Endodermal cell (in vitro differentiated cells): ENCODE results near the gene GPR37L1. TPM values are rescaled to one million over a fixed set of nuclear protein-coding genes. Genes with fewer than 3 reads are reported as not detected.
A peak's percentile ranks its signal among the peaks of the same experiment; 100 is the strongest.

Experiments
- DNase-seq: peaks from one replicate; pipeline ENCODE4 v3.0.0-alpha.2; 2017
- H3K27ac ChIP-seq: 2 replicates; pipeline ENCODE4 v1.5.1; 2013; ENCODE audit warnings: mild to moderate bottlenecking, low read depth, low read length, moderate library complexity
- H3K27me3 ChIP-seq: 2 replicates; pipeline ENCODE4 v1.6.1; 2013; ENCODE audit warnings: mild to moderate bottlenecking, low read length, moderate library complexity; ENCODE audit not compliant: insufficient read depth, control insufficient read depth, poor library complexity, severe bottlenecking
- H3K36me3 ChIP-seq: 2 replicates; pipeline ENCODE4 v1.7.0; 2013; ENCODE audit warnings: mild to moderate bottlenecking, low read length, moderate library complexity; ENCODE audit not compliant: control insufficient read depth, insufficient read depth
- H3K4me1 ChIP-seq: one replicate; pipeline ENCODE4 v1.7.0; 2013; ENCODE audit warnings: low read length; ENCODE audit not compliant: control insufficient read depth, insufficient read depth
- H3K4me3 ChIP-seq: 2 replicates; pipeline ENCODE4 v1.5.1; 2013; ENCODE audit warnings: mild to moderate bottlenecking, low read length, moderate library complexity
- H3K9ac ChIP-seq: 2 replicates; pipeline ENCODE4 v1.6.1; 2013; ENCODE audit warnings: mild to moderate bottlenecking, low read length, moderate library complexity; ENCODE audit not compliant: poor library complexity, severe bottlenecking; ENCODE audit errors: extremely low read depth
- H3K9me3 ChIP-seq: 2 replicates; pipeline ENCODE4 v1.6.1; 2013; ENCODE audit warnings: mild to moderate bottlenecking, low read length, moderate library complexity; ENCODE audit not compliant: control insufficient read depth
- H3K27ac Mint-ChIP-seq: 2 replicates; pipeline ENCODE4 v1.8.0; 2020; ENCODE audit warnings: mixed read lengths
- H3K27me3 Mint-ChIP-seq: 2 replicates; pipeline ENCODE4 v1.8.0; 2021; ENCODE audit warnings: mild to moderate bottlenecking, mixed read lengths; ENCODE audit not compliant: insufficient read depth
- H3K36me3 Mint-ChIP-seq: 2 replicates; pipeline ENCODE4 v1.8.0; 2020; ENCODE audit warnings: low read depth, mixed read lengths
- H3K4me1 Mint-ChIP-seq: 2 replicates; pipeline ENCODE4 v1.8.0; 2020; ENCODE audit warnings: mixed read lengths
- H3K4me3 Mint-ChIP-seq: 2 replicates; pipeline ENCODE4 v1.8.0; 2020; ENCODE audit warnings: mild to moderate bottlenecking, moderate library complexity, mixed read lengths
- H3K9me3 Mint-ChIP-seq: 2 replicates; pipeline ENCODE4 v1.8.0; 2020; ENCODE audit warnings: mild to moderate bottlenecking, mixed read lengths
- WGBS, 2 experiments: methylation state at CpG; one replicate each; pipeline versions ENCODE4 v1.1.5 to v1.1.7; 2013; ENCODE audit warnings: missing lambda C conversion rate in 2 of 2, mixed read lengths in 1 of 2; ENCODE audit not compliant: insufficient coverage in 1 of 2, insufficient read length in 1 of 2; 5-methylcytosine and 5-hydroxymethylcytosine counted together
- total RNA-seq, 2 donors: library from RNA; stranded (reverse); fragmentation: NEBNext Ultra II Directional in 1 of 2; extraction: Animal tissue kit (Norgen Biotek cat#: 25700) in 1 of 2; gene quantifications; 2 replicates in 1 of 2; 3 replicates in 1 of 2; pipeline ENCODE4 v1.2.1, GENCODE V29; 2021
- TF ChIP-seq, protein P1 (sequence below): fragments of 200-600 bp; sonication (generic); conservative IDR thresholded peaks from 2 replicates; pipeline ENCODE4 v1.5.0; 2021; ENCODE audit warnings: antibody characterized with exemption, mild to moderate bottlenecking

GPR37L1 gene
- total RNA-seq, 2 donors from 2014 or later, result 0.04 TPM; not detected in 1

DNA sequence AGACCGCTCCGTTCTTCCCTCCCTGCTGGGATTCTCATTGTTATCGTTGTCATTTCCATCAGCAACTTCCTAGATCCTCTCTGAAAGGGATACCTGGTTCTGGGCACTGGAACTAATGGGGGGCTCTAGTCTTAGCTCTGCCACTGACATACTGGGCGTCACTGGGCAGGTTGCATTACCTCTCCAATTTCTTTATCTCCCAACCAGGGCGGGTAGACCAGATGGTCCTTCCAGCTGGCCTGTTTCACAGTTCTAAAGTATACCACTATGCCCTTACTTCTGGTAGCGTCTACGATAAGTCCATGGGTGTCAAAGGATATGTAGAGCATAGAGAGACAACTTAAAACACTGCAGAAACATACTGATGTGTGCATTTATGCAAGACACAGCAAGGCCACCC, 1.4 kb downstream of the GPR37L1 start:
- Mint-ChIP-seq H3K27ac (no peak overlapping the region), H3K9me3 (no peaks in the 10 kb centered on the region), H3K27me3 (peaks cover 2% of the 10 kb centered on the region), H3K4me1 (peaks cover 4% of the 10 kb centered on the region), H3K4me3 (no peak overlapping the region), H3K36me3 (no peaks in the 10 kb centered on the region)
- no peaks in the 10 kb centered on the region for H3K36me3 ChIP-seq
- H3K27ac ChIP-seq, result no peak overlapping the region
- no peaks in the 10 kb centered on the region for H3K4me1 ChIP-seq
- no peak overlapping the region for H3K9ac ChIP-seq
- H3K4me3 ChIP-seq, result no peak overlapping the region
- no peaks in the 10 kb centered on the region for H3K9me3 ChIP-seq
- 83 to 85% methylated on average over 4 to 7 of the region's 7 CpGs for WGBS, 2 experiments
- no peaks in the 10 kb centered on the region for H3K27me3 ChIP-seq
- peak; percentile 44 for DNase-seq
- TF ChIP-seq, protein P1, sequence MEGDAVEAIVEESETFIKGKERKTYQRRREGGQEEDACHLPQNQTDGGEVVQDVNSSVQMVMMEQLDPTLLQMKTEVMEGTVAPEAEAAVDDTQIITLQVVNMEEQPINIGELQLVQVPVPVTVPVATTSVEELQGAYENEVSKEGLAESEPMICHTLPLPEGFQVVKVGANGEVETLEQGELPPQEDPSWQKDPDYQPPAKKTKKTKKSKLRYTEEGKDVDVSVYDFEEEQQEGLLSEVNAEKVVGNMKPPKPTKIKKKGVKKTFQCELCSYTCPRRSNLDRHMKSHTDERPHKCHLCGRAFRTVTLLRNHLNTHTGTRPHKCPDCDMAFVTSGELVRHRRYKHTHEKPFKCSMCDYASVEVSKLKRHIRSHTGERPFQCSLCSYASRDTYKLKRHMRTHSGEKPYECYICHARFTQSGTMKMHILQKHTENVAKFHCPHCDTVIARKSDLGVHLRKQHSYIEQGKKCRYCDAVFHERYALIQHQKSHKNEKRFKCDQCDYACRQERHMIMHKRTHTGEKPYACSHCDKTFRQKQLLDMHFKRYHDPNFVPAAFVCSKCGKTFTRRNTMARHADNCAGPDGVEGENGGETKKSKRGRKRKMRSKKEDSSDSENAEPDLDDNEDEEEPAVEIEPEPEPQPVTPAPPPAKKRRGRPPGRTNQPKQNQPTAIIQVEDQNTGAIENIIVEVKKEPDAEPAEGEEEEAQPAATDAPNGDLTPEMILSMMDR, result no peak

GRCh38 chr1:202125611-202126010, 2.9 kb downstream of the GPR37L1 start:
- Mint-ChIP-seq H3K27ac (no peak overlapping the region), H3K27me3 (peaks cover 2% of the 10 kb centered on the region), H3K4me3 (no peak overlapping the region), H3K36me3 (no peaks in the 10 kb centered on the region), H3K9me3 (no peaks in the 10 kb centered on the region), H3K4me1 (peaks cover 4% of the 10 kb centered on the region)
- TF ChIP-seq, protein P1, result no peak
- no peaks in the 10 kb centered on the region for H3K27me3 ChIP-seq
- no peak overlapping the region for H3K27ac ChIP-seq
- no peak overlapping the region for H3K4me3 ChIP-seq
- H3K9ac ChIP-seq, result no peak overlapping the region
- H3K36me3 ChIP-seq, result no peaks in the 10 kb centered on the region
- no peaks in the 10 kb centered on the region for H3K4me1 ChIP-seq
- DNase-seq, result no peak
- WGBS, 2 experiments, result 91 to 94% methylated on average over 4 to 8 of the region's 8 CpGs
- H3K9me3 ChIP-seq, result no peaks in the 10 kb centered on the region

DNA sequence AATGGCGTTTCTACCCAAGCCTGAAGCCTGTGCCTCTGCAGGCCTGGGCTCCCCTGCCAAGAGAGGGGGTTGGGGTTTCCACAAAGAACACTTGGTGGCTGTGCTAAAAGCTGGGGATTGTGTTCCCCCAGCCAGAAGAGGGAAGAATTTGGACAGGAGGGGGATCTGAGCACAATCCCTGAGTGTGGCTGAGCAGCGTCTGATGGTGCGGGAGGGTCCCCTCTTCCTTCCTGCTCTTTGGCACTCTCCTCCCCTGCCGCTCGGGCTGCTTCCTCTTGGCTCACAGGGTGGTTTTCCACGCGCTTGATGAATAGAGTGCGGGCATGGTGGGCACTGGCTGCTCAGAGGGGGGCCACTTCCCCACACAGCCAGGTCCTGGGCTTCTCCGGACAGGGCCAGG, 3.7 kb downstream of the GPR37L1 start:
- DNase-seq, result no peak
- Mint-ChIP-seq H3K27ac (no peak overlapping the region), H3K4me3 (no peak overlapping the region), H3K4me1 (peaks cover 4% of the 10 kb centered on the region), H3K9me3 (no peaks in the 10 kb centered on the region), H3K27me3 (peaks cover 2% of the 10 kb centered on the region), H3K36me3 (no peaks in the 10 kb centered on the region)
- Histone ChIP-seq H3K4me1 (no peaks in the 10 kb centered on the region), H3K27me3 (no peaks in the 10 kb centered on the region), H3K36me3 (no peaks in the 10 kb centered on the region), H3K9me3 (no peaks in the 10 kb centered on the region), H3K9ac (no peak overlapping the region), H3K4me3 (no peak overlapping the region), H3K27ac (no peak overlapping the region)
- TF ChIP-seq, protein P1, result no peak
- 72% methylated on average over 9 of the region's 9 CpGs; no CpG with 5 or more reads in 1 of the 2 experiments for WGBS, 2 experiments
